DMS114 treated with DMSO at 0.1 percent for 48 hours (cell line): ENCODE data around the gene ZNF438.
"Not testable (repeated sequence)": the region's sequence is repeated elsewhere in the genome, so short reads cannot be mapped to it uniquely, and the experiment has no call there.

Experiments
- DNase-seq: peaks from one replicate; lab custom pipeline; 2025; ENCODE audit not compliant: unreplicated experiment; lab: John Stamatoyannopoulos, UW

ZNF438 gene

GRCh38 chr10:30816159-30816819 is 215.4 kb downstream of the ZNF438 start:
- no peak for DNase-seq

GRCh38 chr10:30813872-30814481 is 217.7 kb downstream of the ZNF438 start:
- DNase-seq = no peak

- DNase-seq = no peak
Observed at GRCh38 chr10:30812018-30812851, 219.4 kb downstream of the ZNF438 start.

GRCh38 chr10:30811276-30812017 is 220.2 kb downstream of the ZNF438 start:
- DNase-seq = no peak

GRCh38 chr10:30810416-30810815 is 221.2 kb downstream of the ZNF438 start:
- DNase-seq = no peak

GRCh38 chr10:30806850-30807249 is 224.8 kb downstream of the ZNF438 start:
- no peak for DNase-seq

GRCh38 chr10:30805061-30805460 is 226.6 kb downstream of the ZNF438 start:
- no peak for DNase-seq

GRCh38 chr10:30804478-30805055 is 227.1 kb downstream of the ZNF438 start:
- DNase-seq = no peak

- no peak for DNase-seq
Observed at GRCh38 chr10:30803892-30804322, 227.8 kb downstream of the ZNF438 start.

- DNase-seq = no peak
Observed at GRCh38 chr10:30803058-30803457, 228.6 kb downstream of the ZNF438 start.

- no peak for DNase-seq
Observed at GRCh38 chr10:30800368-30800767, 231.3 kb downstream of the ZNF438 start.

- no peak for DNase-seq
Observed at GRCh38 chr10:30798646-30799185, 232.9 kb downstream of the ZNF438 start.

GRCh38 chr10:30795024-30795423 is 236.6 kb downstream of the ZNF438 start:
- DNase-seq = not testable (repeated sequence)
